NAMALWA (cell line): ENCODE measurements around the gene PARVB.

Experiments
- DNase-seq: peaks from one replicate; pipeline ENCODE4 v3.0.0-alpha.2; 2015; ENCODE audit warnings: low spot score

Gene PARVB

GRCh38 chr22:44028091-44028490 is 4.0 kb downstream of the PARVB start:
- no peak for DNase-seq

- no peak for DNase-seq
Measured at GRCh38 chr22:44029069-44029468, 5.0 kb downstream of the PARVB start.

GRCh38 chr22:44030051-44030701 is 6.1 kb downstream of the PARVB start:
- no peak for DNase-seq

GRCh38 chr22:44030702-44031082 is 6.6 kb downstream of the PARVB start:
- DNase-seq: no peak

- no peak for DNase-seq
Measured at GRCh38 chr22:44031158-44031952, 7.3 kb downstream of the PARVB start.

- no peak for DNase-seq
Measured at GRCh38 chr22:44032126-44032730, 8.1 kb downstream of the PARVB start.

GRCh38 chr22:44033287-44033686 is 9.2 kb downstream of the PARVB start:
- DNase-seq: no peak

GRCh38 chr22:44033694-44034093 is 9.6 kb downstream of the PARVB start:
- no peak for DNase-seq

- DNase-seq: no peak
Measured at GRCh38 chr22:44037519-44038375, 13.6 kb downstream of the PARVB start.

- DNase-seq: no peak
Measured at GRCh38 chr22:44039566-44040171, 15.6 kb downstream of the PARVB start.

GRCh38 chr22:44042249-44043218 is 18.4 kb downstream of the PARVB start:
- DNase-seq: peak; percentile 66

- DNase-seq: no peak
Measured at GRCh38 chr22:44045145-44045544, 21.0 kb downstream of the PARVB start.

GRCh38 chr22:44046485-44047141 is 22.5 kb downstream of the PARVB start:
- no peak for DNase-seq

- DNase-seq: no peak
Measured at GRCh38 chr22:44047891-44048301, 23.8 kb downstream of the PARVB start.

GRCh38 chr22:44049486-44050231 is 25.6 kb downstream of the PARVB start:
- DNase-seq: no peak

GRCh38 chr22:44050766-44051355 is 26.8 kb downstream of the PARVB start:
- no peak for DNase-seq

GRCh38 chr22:44051358-44051757 is 27.3 kb downstream of the PARVB start:
- no peak for DNase-seq

GRCh38 chr22:44051961-44052360 is 27.9 kb downstream of the PARVB start:
- DNase-seq: no peak

- DNase-seq: no peak
Measured at GRCh38 chr22:44055805-44056204, 31.7 kb downstream of the PARVB start.
